Measurements from ENCODE around the gene PDS5A.
"Not testable (repeated sequence)": the region's sequence is repeated elsewhere in the genome, so short reads cannot be mapped to it uniquely, and the experiment has no call there.

The PDS5A gene

GRCh38 chr4:39825090-39825489, 152.6 kb downstream of the PDS5A start:
- no peak for DNase-seq (ENCODE audit: low spot score)

GRCh38 chr4:39823191-39823590, 154.5 kb downstream of the PDS5A start:
- no peak for DNase-seq (ENCODE audit: low spot score)

- no peak for DNase-seq (ENCODE audit: low spot score)
These were observed 155.0 kb downstream of the PDS5A start for GRCh38 chr4:39822662-39823061.

DNA sequence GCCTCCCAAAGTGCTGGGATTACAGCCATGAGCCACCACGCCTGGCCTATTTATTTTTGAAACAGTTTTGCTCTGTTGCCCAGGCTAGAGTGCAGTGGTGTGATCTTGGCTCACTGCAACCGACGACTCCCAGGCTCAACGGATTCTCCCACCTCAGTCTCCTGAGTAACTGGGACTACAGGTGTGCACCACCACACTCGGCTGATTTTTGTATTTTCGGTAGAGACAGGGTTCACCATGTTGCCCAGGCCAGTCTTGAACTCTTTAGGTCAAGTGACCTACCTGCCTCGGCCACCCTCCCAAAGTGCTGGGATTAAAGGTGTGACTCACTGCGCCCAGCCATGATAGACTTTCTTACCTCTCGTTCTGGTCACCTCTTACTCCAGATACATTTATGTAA, 155.8 kb downstream of the PDS5A start:
- no peak for DNase-seq (ENCODE audit: low spot score)

- no peak for DNase-seq (ENCODE audit: low spot score)
These were observed 157.5 kb downstream of the PDS5A start for GRCh38 chr4:39820186-39820585.

GRCh38 chr4:39818646-39819045, 159.1 kb downstream of the PDS5A start:
- DNase-seq (ENCODE audit: low spot score): no peak

GRCh38 chr4:39814403-39815185, 163.1 kb downstream of the PDS5A start:
- DNase-seq (ENCODE audit: low spot score): no peak

GRCh38 chr4:39813761-39814160, 163.9 kb downstream of the PDS5A start:
- DNase-seq (ENCODE audit: low spot score): not testable (repeated sequence)

DNA sequence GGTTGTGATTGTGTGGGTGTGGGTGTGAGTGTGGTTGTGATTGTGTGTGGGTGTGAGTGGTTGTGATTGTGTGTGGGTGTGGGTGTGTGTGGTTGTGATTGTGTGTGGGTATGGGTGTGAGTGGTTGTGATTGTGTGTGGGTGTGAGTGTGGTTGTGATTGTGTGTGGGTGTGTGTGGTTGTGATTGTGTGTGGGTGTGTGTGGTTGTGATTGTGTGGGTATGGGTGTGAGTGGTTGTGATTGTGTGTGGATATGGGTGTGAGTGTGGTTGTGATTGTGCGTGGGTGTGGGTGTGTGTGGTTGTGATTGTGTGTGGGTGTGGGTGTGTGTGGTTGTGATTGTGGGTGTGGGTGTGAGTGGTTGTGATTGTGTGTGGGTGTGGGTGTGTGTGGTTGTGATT, 164.7 kb downstream of the PDS5A start:
- not testable (repeated sequence) for DNase-seq (ENCODE audit: low spot score)

DNA sequence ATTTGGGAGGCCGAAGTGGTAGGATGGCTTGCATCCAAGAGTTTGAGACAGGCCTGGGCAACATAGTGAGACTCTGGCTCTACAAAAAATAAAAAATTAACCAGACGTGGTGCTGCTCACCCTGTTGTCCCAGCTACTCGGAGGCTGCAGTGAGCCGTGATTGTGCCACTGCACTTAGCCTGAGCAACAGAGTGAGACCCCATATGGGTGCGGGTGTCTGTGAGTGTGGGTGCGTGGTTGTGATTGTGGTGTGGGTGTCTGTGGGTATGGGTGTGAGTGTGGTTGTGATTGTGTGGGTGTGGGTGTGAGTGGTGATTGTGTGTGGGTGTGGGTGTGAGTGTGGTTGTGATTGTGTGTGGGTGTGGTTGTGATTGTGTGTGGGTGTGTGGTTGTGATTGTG, 165.2 kb downstream of the PDS5A start:
- DNase-seq (ENCODE audit: low spot score): no peak

DNA sequence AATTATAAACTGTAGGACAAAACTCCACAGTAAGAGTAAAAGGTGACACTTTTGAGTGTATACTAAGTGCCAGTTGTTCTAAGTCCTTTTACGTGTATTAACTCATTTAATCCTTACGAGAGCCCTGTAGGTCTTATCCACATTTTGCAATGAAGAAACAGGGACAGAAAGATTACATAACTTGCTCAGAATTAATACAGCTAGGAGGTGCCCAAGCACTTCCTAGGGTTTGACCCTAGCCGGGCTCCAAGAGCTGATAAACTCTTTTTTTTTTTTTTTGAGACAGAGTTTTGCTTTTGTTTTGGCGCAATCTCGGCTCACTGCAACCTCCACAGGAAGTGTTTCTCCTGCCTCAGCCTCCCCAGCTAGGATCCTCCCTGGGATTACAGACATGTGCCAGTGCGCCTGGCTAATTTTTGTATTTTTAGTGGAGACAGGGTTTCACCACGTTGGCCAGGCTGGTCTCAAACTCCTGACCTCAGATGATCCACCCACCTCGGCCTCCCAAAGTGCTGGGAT, 169.4 kb downstream of the PDS5A start:
- DNase-seq (ENCODE audit: low spot score): no peak

DNA sequence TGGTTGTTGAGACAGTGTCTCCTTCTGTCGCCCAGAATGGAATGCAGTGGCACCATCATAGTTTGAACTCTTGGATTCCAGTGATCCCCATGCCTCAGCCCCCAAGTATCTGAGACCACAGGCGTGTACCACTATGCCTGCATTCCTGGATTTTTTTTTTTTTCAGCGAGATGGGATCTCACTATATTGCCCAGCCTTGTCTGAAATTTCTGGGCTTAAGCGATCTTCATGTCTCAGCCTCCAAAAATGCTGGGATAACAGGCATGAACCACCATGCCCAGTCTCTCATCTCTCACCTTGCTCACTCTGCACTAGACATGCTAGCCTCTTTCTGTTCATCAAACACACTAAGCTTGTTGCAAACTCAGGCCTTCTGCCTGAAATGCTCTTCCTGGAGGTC, 175.7 kb downstream of the PDS5A start:
- no peak for DNase-seq (ENCODE audit: low spot score)

GRCh38 chr4:39792976-39793375, 184.7 kb downstream of the PDS5A start:
- DNase-seq (ENCODE audit: low spot score): not testable (repeated sequence)

GRCh38 chr4:39792529-39792928, 185.2 kb downstream of the PDS5A start:
- DNase-seq (ENCODE audit: low spot score): no peak

- no peak for DNase-seq (ENCODE audit: low spot score)
These were observed 185.6 kb downstream of the PDS5A start for GRCh38 chr4:39792128-39792527.

DNA sequence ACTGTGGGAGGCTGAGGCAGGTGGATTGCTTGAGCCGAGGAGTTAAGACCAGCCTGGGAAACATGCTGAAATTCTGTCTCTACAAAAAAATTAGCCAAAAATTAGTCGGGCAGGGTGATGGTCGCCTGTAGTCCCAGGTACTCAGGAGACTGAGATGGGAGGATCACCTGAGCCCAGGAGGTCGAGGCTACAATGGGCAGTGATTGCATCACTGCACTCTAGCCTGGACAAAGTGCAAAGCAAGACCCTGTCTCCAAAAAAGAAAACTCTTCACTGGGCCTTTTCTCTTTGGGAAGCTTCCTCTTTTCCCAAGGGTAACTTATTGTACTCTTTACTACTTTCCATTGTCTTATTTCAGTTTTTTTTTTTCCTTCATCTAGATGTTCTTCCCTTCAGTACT, 190.9 kb downstream of the PDS5A start:
- DNase-seq (ENCODE audit: low spot score): no peak

DNA sequence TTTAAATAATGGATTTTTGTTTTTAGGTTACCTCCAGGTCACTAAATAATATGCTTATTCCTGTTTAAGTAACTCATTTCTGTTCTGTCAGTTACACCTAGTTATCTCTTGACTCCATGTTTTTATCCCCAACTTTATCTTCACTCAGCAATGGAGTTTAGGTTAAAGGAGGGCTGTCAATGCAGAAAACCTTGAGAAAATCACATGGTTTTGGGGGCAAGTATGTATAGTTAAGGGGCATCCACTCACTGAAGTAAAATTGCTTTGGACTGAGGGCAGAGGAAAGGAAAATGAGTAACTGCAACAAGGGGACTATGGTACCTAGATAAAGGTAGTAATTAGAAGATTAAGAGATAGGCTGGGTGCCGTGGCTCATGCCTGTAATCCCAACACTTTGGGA, 192.6 kb downstream of the PDS5A start:
- DNase-seq (ENCODE audit: low spot score): no peak

GRCh38 chr4:39781988-39782387, 195.7 kb downstream of the PDS5A start:
- DNase-seq (ENCODE audit: low spot score): not testable (repeated sequence)

Measured in putamen (tissue), 1 donor.